22Rv1 (cell line): Measurements from ENCODE around the gene CFAP161.

Experiments used
- CTCF ChIP-seq: fragments of 450-650 bp; IDR thresholded peaks from 2 replicates; pipeline ENCODE4 v1.5.1; 2017; ENCODE audit warnings: mild to moderate bottlenecking
- ZFX ChIP-seq: fragments of 450-650 bp; IDR thresholded peaks from 2 replicates; pipeline ENCODE4 v1.6.1; 2017; ENCODE audit warnings: antibody characterized with exemption, borderline replicate concordance

GRCh38 chr15:81084716-81085115 is 49.4 kb upstream of the CFAP161 start:
- no peak for TF ChIP-seq CTCF
- TF ChIP-seq ZFX, result no peak
